SH-SY5Y (cell line): ENCODE data around the gene NTM.
A peak's percentile ranks its signal among the peaks of the same experiment; 100 is the strongest.

Experiments
- GATA2 ChIP-seq: IDR thresholded peaks from 2 replicates; pipeline ENCODE4 v1.6.1; 2011; ENCODE audit warnings: mild to moderate bottlenecking, low read depth, low read length
- GATA3 ChIP-seq: IDR thresholded peaks from 2 replicates; pipeline ENCODE4 v1.6.1; 2011; ENCODE audit warnings: low read depth, mild to moderate bottlenecking, low read length, moderate library complexity

NTM gene

DNA sequence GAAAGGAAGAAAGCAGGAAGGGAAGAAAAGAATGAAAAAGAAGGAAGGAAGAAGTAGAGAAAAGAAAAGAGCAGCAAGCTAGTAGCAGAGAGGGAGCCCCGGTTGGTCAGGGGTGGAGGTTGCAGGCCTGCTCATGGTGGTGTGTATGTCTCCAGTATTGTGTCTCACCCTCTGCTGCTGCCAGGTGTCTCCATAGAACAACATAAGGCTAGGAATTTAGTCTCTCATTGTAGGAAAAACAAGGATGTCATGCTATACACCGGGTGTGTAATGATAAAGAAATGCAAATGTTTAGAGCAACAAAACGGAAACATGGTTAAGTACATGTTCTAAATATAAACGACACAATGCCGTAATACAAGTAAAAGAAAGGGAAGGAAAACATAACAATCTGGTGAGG, 342.5 kb downstream of the NTM start:
- TF ChIP-seq GATA2: no peak
- no peak for TF ChIP-seq GATA3

DNA sequence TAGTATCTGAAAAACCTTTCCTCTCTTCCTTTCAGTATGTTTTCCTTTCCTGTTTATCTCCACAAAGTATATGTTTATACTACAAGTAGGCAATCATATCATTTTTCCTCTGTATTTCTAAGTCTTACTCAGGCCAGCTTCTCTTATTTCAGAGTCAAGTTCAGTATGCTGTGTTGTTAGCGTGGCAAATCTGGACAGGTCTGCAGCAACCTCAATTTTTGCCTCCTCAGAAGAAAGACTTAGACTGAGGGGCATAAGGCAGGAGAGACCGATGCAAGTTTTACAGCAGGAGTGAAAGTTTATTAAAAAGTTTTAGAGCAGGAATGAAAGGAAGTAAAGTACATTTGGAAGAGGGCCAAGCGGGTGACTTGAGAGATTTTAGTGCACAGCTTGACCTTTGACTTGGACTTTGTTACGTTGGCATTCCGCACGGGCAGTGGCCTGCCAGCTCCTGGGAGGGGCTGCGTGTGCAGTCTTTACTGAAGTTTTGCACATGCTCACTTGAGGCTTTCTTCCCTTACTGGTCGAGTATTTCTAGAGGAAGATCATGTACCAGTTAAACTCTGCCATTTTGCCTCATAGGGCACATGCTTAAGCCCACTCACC, 343.2 kb downstream of the NTM start:
- TF ChIP-seq GATA3: no peak
- no peak for TF ChIP-seq GATA2

DNA sequence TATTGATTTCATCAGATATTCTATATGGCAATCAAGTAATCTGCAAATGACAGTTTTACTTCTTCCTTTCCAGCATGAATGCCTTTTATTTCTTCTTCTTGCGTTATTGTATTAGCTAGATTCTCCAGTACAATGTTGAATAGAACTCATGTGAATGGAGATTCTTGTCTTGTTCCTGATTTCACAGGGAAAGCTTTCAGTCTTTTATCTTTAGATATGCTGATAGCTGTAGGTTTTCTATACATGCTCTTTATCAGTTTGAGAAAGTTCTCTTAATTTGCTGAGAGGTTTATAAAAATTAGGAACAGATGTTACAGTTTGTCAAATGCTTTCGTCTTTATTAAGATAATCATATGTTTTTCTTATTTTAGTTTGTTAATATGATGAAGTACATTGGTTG, 347.2 kb downstream of the NTM start:
- TF ChIP-seq GATA3 (peak; percentile 85), GATA2 (no peak)

DNA sequence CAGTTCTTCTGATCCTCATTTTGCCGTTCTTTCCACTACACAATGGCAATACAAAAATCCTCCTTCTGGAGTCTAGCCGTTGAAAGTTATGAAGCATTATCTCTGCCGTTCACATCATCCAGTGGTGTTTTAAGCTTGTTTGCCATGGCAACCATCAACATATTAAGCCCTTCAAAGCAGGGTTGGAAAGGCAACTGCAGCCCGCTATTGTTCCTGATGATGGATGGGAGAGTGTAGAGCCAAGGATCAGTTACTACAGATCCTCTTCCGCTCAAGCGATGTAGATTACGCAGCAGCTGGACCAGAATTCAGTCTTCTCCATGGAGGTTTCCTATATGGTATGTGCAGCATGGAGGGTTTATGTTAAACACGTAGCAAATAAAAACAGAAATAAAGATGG, 352.7 kb downstream of the NTM start:
- TF ChIP-seq GATA3 (no peak), GATA2 (no peak)

DNA sequence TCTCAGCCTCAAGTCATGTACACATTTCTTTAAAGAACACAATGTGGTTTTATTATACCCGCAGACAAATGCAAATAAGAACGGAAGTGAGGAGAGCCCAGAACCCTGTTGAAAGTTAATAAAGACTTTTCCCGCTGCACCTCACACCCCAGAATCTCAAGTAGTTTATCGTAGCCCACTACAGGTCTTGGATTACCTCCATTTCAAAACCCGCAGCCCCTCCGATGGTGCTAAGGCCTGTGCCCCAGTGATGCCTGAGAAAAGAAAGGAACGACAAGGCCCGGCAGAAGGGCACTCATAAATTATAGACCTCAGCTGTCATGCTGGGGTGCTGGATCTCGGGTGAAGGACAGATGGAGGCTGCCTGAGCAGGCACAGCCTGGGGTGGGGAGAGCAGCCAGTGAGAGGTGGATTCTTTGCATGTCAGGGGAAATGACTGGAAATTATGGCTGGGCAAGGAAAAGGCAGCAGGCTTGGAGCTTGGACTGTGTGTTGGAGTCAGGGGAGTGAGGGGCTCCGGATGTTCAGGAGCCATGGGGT, 354.1 kb downstream of the NTM start:
- TF ChIP-seq GATA2 (no peak), GATA3 (no peak)

DNA sequence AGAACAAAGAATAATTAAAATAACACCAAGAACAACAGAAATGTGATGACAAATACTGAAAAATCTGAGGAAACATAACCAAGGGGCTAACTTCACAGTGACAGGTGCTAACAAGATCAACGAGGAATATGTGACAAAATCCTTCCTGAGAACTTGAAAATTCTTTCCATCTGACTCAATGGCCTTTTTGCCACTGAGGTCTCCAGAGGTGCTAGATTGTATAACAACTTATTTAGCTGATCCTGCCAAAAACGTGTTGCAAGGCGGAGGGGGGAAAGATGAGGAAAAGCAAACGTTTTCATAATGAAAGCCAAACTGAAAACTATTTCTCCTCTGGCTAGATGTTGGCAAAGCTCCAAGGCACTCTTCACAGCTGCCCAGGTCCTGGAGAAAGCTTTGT, 364.5 kb downstream of the NTM start:
- TF ChIP-seq GATA2 (no peak), GATA3 (no peak)

DNA sequence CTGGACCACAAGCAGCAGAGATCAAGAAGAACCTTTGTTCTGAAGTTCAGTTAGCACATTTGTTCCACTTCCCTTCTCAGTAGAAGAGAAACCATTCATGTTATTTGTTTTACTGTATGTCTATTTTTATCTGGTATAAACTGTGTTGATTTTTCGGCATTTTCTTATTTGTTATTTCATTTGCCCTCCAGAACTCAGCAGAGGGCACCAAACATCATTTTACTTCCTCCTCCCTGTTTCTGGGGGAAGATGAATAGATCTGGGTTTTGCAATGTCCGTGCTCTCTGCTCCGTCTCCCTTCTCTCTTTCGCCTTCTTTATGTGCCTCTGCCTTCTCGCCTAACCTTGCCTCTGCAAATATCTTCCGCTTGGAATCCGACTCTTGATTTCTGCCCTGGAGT, 366.9 kb downstream of the NTM start:
- TF ChIP-seq GATA2: no peak
- TF ChIP-seq GATA3: no peak

DNA sequence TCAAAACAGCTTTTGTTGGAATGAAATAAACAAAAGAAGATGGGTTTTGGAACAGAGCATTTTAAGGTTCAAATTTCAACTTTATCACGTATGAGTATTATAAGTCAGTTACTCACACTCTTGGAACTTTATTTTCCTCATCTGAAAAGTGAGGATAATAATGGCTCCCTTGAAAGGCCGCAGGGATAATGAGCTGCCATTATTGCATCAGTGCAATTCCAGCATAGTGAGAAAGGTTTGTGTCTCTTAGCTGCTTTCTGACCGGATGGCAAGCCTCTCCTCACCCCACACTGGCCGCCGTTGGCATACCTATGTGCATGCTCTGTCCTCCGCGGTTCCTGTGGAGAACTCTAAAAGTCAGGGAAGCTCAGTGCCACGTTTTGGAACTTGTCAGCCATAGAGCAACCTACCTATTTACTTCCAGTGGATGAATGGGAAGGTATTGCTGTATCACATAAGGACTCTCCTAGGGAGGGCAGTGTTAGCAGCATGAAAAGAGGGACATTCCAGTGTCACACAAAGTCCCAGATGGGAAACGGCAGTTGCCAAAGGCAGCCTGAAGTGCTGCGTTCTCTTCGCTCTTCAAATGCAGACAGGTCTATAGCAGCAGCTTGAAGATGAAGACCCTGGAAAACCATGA, 368.9 kb downstream of the NTM start:
- TF ChIP-seq GATA3: no peak
- TF ChIP-seq GATA2: no peak

DNA sequence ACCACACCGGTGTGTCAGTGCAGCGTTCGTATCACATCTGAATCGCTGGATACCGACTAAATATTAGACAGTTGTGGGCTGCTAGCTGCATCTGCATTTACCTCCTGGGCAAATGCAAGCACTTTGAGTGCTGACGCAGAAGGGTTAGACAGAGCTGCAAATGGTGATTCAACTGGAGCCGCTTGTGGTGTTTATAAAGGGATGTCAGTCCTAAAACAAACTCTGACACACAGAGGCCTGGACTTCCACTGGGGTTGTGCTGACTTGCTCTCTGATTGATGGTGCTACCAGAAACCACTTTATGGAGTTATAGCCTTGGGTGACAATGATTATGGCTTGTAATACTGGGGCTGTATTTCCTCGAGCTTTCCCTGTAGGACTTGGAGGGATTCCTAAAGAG, 374.4 kb downstream of the NTM start:
- TF ChIP-seq GATA2 (no peak), GATA3 (no peak)

DNA sequence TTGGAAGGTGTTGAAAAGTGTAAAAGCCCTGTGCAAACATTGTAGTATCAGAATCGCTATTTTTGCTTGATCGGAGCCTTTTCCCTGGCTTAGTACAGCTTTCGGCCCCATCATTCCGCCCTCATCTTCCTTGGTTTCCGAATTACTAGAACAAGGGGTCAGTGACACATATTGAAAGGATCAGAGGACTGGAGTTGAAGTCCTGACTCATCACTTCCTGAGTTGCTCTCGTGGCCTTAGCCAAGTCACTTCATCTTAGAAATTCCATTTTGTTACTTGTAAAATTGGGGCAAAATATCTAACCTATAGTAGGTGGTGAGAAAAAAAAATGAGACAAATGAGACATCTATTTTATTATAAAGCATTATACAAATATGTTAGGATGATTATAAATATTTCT, 375.0 kb downstream of the NTM start:
- TF ChIP-seq GATA2: no peak

DNA sequence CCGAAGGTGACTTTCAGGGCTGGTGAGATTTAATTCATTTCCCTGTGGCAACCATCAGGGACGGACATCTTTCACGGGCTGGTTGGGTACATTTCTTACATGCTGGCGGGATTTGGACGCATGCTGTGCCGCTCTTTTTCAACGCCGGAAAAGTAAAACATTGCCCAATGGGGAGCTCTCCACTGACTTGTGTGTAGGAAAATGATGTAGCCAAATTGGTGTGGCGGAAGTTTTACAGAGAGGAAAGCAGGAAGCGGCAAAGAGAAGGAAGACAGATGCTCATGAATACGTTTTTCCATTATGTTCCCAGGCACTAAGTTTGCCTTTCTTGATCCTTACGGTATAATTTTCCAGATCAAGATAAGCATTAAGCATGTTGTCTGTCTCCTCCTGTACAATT, 375.8 kb downstream of the NTM start:
- TF ChIP-seq GATA3 (no peak), GATA2 (no peak)

DNA sequence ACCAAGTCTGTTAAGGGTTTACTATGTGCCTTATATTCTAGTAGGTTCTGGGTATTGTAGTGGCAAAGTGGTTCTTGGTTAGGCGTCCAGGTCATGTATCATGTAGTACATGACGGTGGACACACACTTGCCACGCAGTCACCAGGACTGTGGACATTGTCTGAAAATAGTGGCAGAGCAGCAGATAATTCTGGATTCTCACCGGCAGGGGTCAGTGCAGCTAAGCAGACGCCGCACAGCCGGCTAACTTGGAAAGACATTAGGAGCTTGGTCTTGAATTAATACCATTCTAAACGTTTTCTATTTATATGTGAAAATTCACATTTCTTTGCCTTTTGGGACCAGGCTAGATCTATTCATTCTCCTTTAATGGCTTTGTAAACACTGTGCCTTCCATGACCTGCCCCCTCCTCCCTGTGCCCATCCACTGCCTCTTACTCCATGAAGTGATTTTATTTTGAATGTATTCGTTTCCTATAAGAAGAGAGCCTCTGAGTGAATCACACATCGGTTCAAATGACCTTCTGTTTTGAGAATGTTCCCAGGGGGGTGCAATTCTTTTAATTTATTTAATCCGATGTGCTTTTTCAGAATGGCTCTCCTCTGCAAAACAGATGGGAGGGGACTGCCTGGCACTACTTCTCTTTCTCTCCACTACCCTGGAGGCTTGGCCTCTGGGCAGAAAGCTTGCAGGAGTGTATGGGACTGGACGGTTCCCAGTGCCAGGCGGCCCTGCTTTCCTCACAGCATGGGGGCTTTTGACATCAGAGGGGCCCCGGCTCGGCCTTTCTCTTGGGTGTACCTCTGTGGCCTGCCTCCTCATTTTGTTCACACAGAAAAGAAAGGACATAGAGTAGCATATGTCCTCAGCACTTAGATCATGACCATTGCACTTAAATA, 378.0 kb downstream of the NTM start:
- TF ChIP-seq GATA3 (no peak), GATA2 (no peak)

DNA sequence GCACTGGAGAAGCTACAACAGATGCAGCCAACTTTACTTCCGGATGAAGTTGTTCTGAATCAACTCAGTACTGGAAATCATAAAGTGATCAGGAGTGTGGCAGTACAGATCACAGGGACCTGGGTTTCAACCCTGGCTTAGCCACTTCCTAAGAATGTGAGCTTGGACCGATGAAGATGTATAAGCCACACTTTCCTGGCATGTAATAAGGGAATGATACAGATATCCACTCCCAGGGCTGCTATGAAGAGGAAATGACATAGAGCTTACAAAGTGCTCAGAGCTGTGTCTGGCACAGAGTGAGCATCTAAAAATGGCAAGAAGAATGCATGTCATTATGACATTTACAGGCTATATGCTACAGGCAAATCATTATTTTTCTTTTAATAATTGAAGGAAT, 378.7 kb downstream of the NTM start:
- TF ChIP-seq GATA2: no peak
- TF ChIP-seq GATA3: no peak

DNA sequence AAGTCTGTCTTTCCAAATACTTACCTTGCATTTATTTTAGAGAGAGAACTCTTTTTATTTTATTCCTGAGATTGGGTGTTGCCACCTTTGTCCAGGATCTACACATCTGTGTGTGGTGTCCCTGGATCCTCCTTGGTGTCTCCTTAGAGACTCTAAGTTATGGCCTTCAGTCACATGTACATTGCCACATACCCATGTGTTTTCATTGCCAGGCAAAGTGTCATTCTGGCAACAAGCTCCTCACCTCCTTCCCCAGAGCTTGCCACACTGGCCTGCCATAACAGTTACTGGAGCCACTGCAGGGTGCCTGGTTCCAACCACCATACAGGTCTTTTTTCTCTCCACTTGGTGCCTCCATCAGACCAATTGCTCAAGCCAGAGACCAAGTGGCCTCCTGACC, 379.7 kb downstream of the NTM start:
- TF ChIP-seq GATA3 (no peak), GATA2 (no peak)

DNA sequence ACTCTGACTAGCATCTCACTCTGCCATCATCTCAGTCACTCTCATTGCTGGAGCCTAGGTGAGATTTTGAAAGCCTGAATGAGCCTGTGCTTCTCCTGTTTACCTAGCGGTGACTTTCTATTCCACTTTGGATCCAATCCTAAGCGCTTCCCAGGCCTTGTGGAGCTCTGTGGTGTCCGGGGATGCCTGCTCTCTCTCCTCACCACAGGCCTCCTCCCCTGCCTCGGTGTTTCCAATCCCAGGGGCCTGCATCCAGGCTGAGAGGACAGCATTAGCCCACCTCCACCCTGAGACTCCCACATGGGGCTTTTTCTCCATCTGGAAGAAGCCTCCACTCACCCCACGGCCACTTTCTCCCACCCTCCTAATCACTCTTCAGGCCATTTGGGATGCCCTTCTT, 380.3 kb downstream of the NTM start:
- TF ChIP-seq GATA3 (no peak), GATA2 (no peak)
